GM23338 (cell line): ENCODE results near the gene RNF17.

ENCODE experiments used
- CREB1 ChIP-seq: fragments of 250-450 bp; sonication (Bioruptor Pico); IDR thresholded peaks from 2 replicates; pipeline ENCODE4 v1.5.0; 2020; ENCODE audit warnings: low read depth, mild to moderate bottlenecking, moderate library complexity
- EZH2 ChIP-seq: fragments of 200-600 bp; sonication (generic); IDR thresholded peaks from one replicate; pipeline ENCODE4 v1.8.0; 2017; ENCODE audit warnings: antibody characterized with exemption, mild to moderate bottlenecking, low read depth; ENCODE audit not compliant: unreplicated experiment
- EZH2phosphoT487 ChIP-seq: fragments of 200-600 bp; sonication (generic); IDR thresholded peaks from one replicate; pipeline ENCODE4 v1.8.1; 2018; ENCODE audit warnings: antibody characterized with exemption; ENCODE audit not compliant: unreplicated experiment
- JUNB ChIP-seq: IDR thresholded peaks from one replicate; pipeline ENCODE4 v1.6.1; 2016; ENCODE audit warnings: antibody characterized with exemption; ENCODE audit not compliant: unreplicated experiment
- POLR2AphosphoS5 ChIP-seq: IDR thresholded peaks from 2 replicates; pipeline ENCODE4 v1.6.1; 2016; ENCODE audit warnings: antibody characterized with exemption, low read depth
- STAT1 ChIP-seq: IDR thresholded peaks from one replicate; pipeline ENCODE4 v1.6.1; 2016; ENCODE audit warnings: antibody characterized with exemption; ENCODE audit not compliant: unreplicated experiment
- ZNF331 ChIP-seq: fragments of 250-450 bp; sonication (Bioruptor Pico); IDR thresholded peaks from 2 replicates; pipeline ENCODE4 v1.5.0; 2020; ENCODE audit warnings: low read depth, mild to moderate bottlenecking, moderate library complexity
- TF ChIP-seq, protein P1 (sequence below), 2 experiments: fragments of 200-600 bp in 1 of 2; sonication (generic) in 1 of 2; conservative IDR thresholded peaks; 2 replicates each; pipeline versions ENCODE4 v1.5.1 to v1.6.1; 2016 to 2017; ENCODE audit warnings: antibody characterized with exemption in 2 of 2, low read depth in 2 of 2, mild to moderate bottlenecking in 2 of 2, moderate library complexity in 1 of 2

DNA sequence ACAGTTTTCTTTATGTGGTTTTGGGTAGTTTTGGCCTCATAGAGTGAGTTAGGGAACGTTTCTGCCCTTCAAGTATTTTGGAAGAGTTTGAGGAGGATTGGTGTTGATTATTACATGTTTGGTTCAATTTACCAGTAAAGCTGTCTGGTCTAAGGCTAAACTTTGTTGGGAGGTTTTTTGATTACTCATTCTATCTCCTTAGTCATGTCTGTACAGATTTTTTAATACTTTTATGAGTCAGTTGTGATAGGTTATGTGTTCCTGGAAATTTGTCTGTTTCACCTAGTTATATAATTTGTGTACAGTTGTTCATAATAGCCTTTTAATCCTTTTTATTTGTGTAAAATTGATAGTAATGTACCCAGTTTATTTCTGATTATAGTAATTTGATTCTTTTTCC lies 20.4 kb downstream of the RNF17 start:
- TF ChIP-seq ZNF331 (no peak), EZH2 (no peak), STAT1 (no peak), POLR2AphosphoS5 (no peak), CREB1 (CRISPR knock-in tag) (no peak), JUNB (no peak), EZH2phosphoT487 (no peak)
- TF ChIP-seq, protein P1, sequence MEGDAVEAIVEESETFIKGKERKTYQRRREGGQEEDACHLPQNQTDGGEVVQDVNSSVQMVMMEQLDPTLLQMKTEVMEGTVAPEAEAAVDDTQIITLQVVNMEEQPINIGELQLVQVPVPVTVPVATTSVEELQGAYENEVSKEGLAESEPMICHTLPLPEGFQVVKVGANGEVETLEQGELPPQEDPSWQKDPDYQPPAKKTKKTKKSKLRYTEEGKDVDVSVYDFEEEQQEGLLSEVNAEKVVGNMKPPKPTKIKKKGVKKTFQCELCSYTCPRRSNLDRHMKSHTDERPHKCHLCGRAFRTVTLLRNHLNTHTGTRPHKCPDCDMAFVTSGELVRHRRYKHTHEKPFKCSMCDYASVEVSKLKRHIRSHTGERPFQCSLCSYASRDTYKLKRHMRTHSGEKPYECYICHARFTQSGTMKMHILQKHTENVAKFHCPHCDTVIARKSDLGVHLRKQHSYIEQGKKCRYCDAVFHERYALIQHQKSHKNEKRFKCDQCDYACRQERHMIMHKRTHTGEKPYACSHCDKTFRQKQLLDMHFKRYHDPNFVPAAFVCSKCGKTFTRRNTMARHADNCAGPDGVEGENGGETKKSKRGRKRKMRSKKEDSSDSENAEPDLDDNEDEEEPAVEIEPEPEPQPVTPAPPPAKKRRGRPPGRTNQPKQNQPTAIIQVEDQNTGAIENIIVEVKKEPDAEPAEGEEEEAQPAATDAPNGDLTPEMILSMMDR (conservative IDR thresholded peaks at IDR 0.05; ENCODE audit: low read depth in 2 of 2), result no peak
